H54 (cell line): ENCODE measurements around the gene SMTNL2.

ENCODE experiments used
- DNase-seq: peaks from one replicate; pipeline ENCODE4 v3.0.0; 2011; ENCODE audit warnings: low spot score, mixed read lengths; ENCODE audit not compliant: insufficient read length
- FAIRE-seq: peaks from 3 replicates; lab custom pipeline; 2011; peaks lifted over from hg19 to GRCh38; lab: Jason Lieb, UNC
- POLR2A ChIP-seq: IDR thresholded peaks from 2 replicates; pipeline ENCODE4 v1.6.1; 2011; ENCODE audit warnings: low read depth, mild to moderate bottlenecking, low read length

Gene SMTNL2

DNA sequence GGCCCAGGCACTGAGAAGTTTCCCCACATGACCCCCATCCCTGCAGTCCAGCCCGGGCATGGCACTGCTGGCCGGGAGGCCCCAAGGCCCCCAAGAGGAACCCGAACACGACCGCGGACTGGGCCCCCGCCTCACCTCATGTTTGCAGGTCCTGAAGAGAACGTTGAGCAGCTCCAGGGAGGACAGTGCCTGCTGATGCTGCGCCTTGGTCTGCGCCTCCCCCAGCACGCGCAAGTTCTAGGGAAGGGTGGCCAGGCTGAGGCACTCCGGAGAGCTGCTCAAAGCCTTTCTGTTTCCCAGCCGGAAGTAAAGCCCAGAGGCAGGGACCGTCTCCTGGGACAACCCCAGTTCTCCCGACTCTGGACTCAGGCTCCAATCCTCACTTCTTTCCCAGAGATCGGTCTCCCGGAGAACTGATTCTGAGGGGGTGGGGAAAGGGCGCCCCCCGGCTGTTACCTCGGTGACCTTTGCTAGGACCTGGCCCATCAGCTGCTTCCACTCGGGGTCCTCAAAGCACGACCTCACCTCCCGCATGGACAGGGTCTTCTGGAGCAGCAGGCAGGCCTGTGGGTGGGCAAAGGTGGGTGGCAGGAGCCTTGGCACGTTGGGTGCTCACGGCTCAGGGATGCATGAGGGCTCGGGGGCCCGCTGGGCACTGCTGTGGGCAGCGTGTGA lies 42.9 kb upstream of the SMTNL2 start:
- FAIRE-seq, result no peak
- no peak for TF ChIP-seq POLR2A
- no peak for DNase-seq

- FAIRE-seq, result no peak
- TF ChIP-seq POLR2A, result no peak
Measured at GRCh38 chr17:4542003-4542725, 42.2 kb upstream of the SMTNL2 start.

GRCh38 chr17:4542726-4543191 lies 41.6 kb upstream of the SMTNL2 start:
- no peak for TF ChIP-seq POLR2A
- no peak for FAIRE-seq

More at GRCh38 chr17:4542003-4542725, 42.2 kb upstream of the SMTNL2 start:
- DNase-seq, result no peak

DNA sequence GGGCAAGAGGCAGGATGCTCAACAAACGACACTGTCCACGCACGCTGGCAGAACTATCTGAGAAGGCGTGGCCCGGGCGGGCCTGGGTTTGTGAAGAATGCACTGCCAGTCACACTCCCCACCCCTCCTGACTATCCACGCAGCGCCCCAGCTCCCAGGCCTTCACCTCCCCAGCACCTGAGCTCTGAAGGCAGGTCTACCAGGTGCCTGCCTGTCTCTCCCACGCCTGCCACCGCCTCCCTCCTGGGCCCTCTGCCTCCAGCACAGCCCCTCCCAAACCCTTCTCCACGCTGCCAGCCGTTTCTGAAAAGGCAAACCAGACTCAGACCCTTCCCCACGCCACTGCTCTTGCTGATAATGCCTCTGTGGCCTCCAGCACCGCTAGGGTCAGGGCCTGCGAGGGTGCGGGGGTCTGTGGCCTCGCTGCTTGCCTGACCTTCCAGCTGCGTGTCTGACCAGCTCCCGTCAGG lies 40.7 kb upstream of the SMTNL2 start:
- TF ChIP-seq POLR2A, result no peak
- FAIRE-seq, result no peak
- no peak for DNase-seq

More at GRCh38 chr17:4542726-4543191, 41.6 kb upstream of the SMTNL2 start:
- no peak for DNase-seq

DNA sequence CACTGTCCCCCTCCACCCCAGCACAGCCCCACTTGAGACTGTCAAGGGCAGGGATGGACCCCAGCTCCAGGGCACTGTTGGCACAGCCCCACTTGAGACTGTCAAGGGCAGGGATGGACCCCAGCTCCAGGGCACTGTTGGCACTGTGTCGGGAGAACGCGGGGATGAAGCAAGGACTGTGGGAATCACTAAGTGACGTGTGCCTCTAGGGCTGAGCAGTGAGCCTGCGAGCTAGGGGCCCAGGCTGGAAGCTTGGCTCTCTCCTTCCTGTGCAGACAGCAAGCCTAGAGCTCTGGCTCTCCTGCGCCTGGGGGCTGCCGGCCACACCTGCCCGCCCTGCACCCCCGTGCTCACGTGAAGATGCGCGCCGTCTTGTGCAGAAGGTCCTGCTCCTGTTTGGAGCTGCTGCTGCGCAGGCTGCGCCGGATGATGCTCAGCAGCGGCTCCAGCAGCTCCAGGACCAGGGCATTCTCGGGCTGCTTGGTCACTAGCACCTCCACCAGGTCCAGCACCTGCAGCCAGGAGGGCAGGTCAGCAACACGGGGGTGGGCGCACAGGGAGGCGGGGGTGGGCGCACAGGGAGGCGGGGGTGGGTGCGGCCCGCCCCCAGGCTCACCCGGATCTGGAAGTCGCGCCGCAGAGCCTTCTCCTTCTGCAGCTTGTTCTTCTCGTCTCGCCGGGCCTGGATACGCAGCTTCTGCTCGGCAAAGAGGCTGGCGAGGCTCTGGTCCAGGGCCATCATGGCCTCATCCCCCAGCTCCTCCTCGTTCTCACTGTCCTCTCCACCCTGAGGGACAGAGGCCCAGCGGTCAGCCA lies 40.0 kb upstream of the SMTNL2 start:
- TF ChIP-seq POLR2A, result no peak

DNA sequence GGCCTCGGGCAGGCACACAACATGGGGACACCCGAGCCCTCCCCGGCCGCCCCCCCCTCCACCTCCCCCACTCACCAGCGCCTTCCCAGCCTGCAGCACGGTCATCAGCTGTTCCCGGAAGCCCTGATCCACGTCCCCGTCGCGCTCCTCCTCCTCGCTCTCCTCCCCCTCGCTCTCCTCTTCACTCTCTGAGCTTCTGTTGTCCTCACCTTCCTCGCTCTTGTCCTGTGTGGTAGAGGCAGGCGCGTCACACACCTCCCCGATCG lies 39.4 kb upstream of the SMTNL2 start:
- FAIRE-seq (no peak), DNase-seq (no peak)
- TF ChIP-seq POLR2A, result no peak

More for the DNA sequence above, 40.0 kb upstream of the SMTNL2 start:
- FAIRE-seq (no peak), DNase-seq (no peak)

DNA sequence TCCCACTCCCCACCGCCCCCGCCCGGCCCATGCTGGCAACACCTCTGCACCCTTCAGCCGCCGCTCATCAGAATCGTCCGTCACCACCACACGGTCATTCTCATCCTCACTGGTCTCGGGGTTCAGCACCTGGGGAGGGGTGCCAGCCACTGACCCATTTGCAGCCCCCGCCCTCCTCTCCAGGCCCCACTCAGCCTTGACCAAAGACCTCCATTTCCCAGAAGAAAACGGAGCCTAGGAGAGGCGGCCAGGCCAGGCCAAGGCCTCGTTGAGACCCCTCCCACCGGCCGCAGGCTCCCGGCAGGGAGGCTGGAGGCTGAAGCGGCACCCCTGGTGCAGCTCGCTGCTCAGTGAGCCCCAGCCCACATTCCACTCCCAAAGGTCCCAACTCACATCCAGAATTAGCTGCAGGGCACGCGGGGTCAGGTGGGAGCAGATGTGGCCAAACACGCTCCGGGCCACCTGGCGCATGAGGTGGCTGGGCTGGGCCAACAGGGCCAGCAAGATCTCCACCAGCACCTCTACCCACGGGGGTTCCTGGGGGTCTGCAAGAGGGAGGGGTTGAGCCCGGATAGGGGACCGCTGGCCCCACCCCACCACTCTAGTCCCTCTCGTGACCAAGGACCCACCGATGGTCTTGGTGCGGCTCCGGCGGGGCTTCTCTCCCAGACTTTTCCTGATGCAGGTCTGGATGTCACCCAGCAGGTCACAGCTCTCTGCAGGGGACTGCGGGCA lies 38.9 kb upstream of the SMTNL2 start:
- FAIRE-seq (no peak), DNase-seq (no peak)
- no peak for TF ChIP-seq POLR2A

DNA sequence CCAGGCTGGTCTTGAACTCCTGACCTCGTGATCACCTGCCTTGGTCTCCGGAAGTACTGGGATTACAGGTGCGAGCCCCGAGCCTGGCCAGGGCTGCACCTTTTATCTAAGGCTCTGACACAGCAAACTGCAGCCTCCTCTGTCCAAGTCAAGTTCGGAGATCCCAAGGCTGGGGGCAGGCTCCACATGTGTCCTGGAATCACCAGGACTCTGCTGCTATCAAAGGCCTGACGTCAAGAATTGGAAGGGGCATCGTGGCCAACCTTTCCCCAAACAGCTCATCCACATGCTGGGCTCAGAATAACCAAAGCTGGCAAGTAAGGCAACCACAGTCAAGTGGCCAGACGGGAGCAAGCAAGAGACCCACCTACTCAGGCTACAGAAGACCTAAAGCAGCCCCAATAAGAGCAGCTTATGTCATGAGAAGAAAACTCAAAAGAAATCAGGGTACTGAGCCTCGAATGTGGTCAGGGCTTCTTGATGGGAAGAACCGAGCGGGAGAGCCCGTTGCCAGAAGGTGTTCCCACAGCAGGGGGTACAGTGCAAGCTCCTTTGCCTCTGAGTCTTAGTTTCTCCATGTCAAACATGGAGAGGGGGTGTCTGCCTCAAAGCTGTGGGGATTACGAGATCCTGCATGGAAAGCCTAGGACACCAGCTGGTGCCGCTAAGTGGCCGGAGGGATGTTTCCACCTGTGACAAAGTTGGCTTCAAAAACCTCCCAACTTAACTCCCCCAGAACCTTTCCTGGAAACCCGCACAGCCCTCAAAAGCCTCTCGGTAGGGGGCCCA lies 37.0 kb upstream of the SMTNL2 start:
- no peak for TF ChIP-seq POLR2A
- no peak for DNase-seq
- no peak for FAIRE-seq

DNA sequence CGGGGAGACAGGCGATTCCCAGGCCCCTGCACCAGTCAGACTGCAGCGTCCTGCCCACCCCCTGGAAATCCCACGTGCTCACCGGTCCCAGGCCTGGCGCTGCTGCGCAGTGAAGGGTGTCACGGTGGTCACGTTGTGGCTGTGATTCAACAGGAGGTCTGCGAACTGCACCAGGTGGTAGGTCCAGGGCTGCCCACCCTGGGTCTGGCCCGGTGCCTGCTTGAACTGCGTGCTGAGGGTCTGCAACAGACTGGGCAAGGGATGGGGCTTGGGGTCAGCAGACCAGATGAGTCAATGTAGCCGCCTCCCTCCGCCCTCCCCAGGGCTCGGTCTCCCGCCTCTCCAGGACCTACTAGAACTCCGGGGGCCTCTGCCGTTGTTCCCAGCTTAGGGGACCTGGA lies 36.3 kb upstream of the SMTNL2 start:
- TF ChIP-seq POLR2A, result no peak
- no peak for FAIRE-seq
- DNase-seq, result no peak

DNA sequence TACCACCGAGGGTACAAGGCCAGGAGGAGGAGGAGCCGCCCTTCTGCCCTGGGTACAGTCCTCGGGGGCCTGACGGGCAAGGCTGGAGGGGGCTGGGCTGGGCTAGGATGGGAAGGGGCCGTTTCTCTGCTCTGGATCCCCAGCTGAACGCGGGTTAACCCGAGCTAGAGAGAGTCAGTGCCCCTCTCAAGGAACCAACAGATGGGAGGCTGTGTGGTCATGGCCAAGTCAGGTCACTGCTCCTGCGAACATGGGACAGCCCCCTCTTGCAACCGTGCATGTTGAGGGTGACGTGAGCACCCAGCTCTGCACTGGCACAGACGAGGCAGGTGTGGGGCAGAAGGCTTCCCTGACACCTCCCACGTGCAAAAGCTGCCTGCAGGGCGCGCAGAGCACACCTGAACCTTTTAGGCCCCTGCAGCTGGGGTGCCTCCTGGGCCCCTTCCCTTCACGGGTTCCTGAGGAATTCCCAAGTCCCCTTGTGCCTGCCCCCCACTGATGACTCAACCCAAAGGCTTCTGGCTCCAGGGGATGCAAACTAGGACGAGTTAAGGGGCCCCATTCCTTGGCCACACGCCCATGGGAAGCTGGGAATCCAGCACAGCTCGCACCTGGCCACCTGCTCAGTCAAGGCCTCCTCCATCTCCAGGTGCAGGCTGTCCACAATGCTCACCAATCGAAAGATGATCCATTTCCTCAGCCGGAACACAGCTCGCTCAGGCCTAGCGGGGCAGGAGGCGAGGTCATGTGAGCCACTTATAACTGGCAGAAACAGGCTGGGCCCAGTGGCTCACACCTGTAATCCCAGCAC lies 35.4 kb upstream of the SMTNL2 start:
- no peak for FAIRE-seq
- TF ChIP-seq POLR2A, result no peak
- DNase-seq, result no peak

DNA sequence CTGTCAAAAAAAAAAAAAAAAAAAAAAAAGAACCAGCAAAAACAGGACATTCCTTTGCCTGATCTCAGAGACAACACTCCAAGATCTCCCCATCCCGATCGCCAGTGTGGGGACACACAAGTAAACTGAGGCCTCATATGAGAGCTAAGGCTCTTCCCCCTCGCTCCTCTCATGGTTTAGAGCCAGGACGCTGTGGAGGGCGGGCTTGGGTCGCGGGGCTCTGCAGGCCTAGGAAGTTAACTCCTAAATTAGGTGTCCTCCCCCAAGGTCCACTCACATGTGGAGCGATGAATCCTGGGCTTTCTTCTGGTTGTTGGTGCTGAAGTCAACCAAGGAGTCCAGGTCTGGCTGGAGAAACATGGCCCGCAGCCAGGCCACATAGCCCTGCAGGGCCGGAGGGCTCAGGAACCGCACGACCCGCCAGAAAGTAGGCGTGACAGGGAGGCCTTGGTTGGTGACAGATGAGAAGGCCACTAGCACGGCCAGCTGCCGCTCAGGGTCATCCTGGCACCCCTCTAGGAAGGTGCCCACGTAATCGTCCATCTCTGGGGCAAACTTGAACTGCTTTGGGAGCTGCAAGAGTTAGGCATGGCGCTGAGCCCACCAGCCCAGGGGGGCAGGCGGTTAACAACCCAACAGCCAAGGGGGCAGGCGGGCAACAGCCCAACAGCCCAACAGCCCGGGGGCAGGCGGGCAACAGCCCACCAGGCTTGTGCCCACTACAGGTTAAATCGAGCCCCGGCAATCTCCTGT lies 34.4 kb upstream of the SMTNL2 start:
- no peak for TF ChIP-seq POLR2A
- FAIRE-seq (no peak), DNase-seq (no peak)
